Body of pancreas (tissue), 4 donors: ENCODE measurements around the gene MKKS. TPM values are rescaled to one million over a fixed set of nuclear protein-coding genes. Genes with fewer than 3 reads are reported as not detected.
A peak's percentile ranks its signal among the peaks of the same experiment; 100 is the strongest.

ENCODE experiments used
- ATAC-seq: fragments of 150-250 bp; one replicate; pipeline ENCODE4 v1.9.1; 2016
- DNase-seq, 4 donors: peaks; one replicate each; pipeline ENCODE4 v3.0.0-alpha.2; 2019
- H3K27ac ChIP-seq, 4 donors: fragments of 200-600 bp; sonication (generic); 1 replicate in 3 of 4; 2 replicates in 1 of 4; pipeline versions ENCODE4 v1.5.1 to v1.6.1; 2016 to 2019; ENCODE audit warnings: mild to moderate bottlenecking in 1 of 4, mixed read lengths in 1 of 4, moderate library complexity in 1 of 4
- H3K27me3 ChIP-seq, 2 donors: fragments of 200-600 bp; sonication (generic); one replicate each; pipeline ENCODE4 v1.6.0; 2016; ENCODE audit warnings: mild to moderate bottlenecking in 1 of 2
- H3K36me3 ChIP-seq, 2 donors: fragments of 200-600 bp; sonication (generic); replicated peaks in 1 of 2; 2 replicates each; pipeline ENCODE4 v1.5.1; 2016; ENCODE audit warnings: low read depth in 2 of 2; ENCODE audit not compliant: insufficient read depth in 1 of 2
- H3K4me1 ChIP-seq: fragments of 200-600 bp; sonication (generic); one replicate; pipeline ENCODE4 v1.6.0; 2016
- H3K4me3 ChIP-seq, 2 donors: fragments of 200-600 bp; sonication (generic); 1 replicate in 1 of 2; 2 replicates in 1 of 2; pipeline ENCODE4 v1.5.1; 2016 to 2019
- H3K9me3 ChIP-seq, 3 donors: fragments of 200-600 bp; sonication (generic); 1 replicate in 2 of 3; 2 replicates in 1 of 3; pipeline ENCODE4 v1.5.1; 2016
- CTCF ChIP-seq, 7 experiments: fragments of 450-650 bp in 4 of 7; fragments of 200-600 bp in 3 of 7; sonication (generic) in 3 of 7; IDR thresholded peaks; one replicate each; pipeline ENCODE4 v1.5.1; 2016 to 2019; ENCODE audit warnings: antibody characterized with exemption in 7 of 7
- POLR2A ChIP-seq, 3 donors: fragments of 450-650 bp; IDR thresholded peaks; one replicate each; pipeline ENCODE4 v1.6.1; 2016; ENCODE audit warnings: antibody characterized with exemption in 3 of 3, mild to moderate bottlenecking in 2 of 3
- WGBS, 2 donors: methylation state at CpG; one replicate each; pipeline ENCODE4 v1.1.5; 2017; 5-methylcytosine and 5-hydroxymethylcytosine counted together
- intact Hi-C: fragments of 100-400 bp; cut with DNase I; formaldehyde crosslinking; loops from one replicate; pipeline ENCODE4 v1.15.1; 2023
- total RNA-seq, 2 donors: library from RNA; depleted of rRNA; stranded (reverse); fragments of >200 nt; gene quantifications; one replicate each; pipeline ENCODE4 v1.1.0, GENCODE V29; 2016

The MKKS gene
- total RNA-seq, 2 donors from 2014 or later, result 5.3 to 8.6 TPM

- DNase-seq (no peak), ATAC-seq (no peak)
- peaks cover 20% of the 10 kb centered on the region for H3K4me1 ChIP-seq
- WGBS, 2 donors, result 61 to 67% methylated on average over 4 of the region's 4 CpGs
- TF ChIP-seq POLR2A (IDR thresholded peaks at IDR 0.05), result no peak
- TF ChIP-seq CTCF (IDR thresholded peaks at IDR 0.05), result no peak
- H3K4me3 ChIP-seq, result no peak overlapping the region
- H3K27me3 ChIP-seq, result no peaks in the 10 kb centered on the region
- intact Hi-C loops, result no loop called here
- H3K9me3 ChIP-seq, result no peaks in the 10 kb centered on the region
- H3K27ac ChIP-seq, result no peak overlapping the region
- H3K36me3 ChIP-seq, result no peaks in the 10 kb centered on the region
These were observed 66.9 kb downstream of the MKKS start for GRCh38 chr20:10366898-10367692.

GRCh38 chr20:10362674-10363073 is 71.3 kb downstream of the MKKS start:
- no peaks in the 10 kb centered on the region for H3K27me3 ChIP-seq
- no peak overlapping the region for H3K4me3 ChIP-seq
- no peaks in the 10 kb centered on the region for H3K9me3 ChIP-seq
- DNase-seq (no peak), ATAC-seq (no peak)
- WGBS, 2 donors, result 53 to 71% methylated on average over 1 of the region's 1 CpG
- H3K4me1 ChIP-seq, result no peaks in the 10 kb centered on the region
- H3K36me3 ChIP-seq, result no peaks in the 10 kb centered on the region
- no peak for TF ChIP-seq POLR2A (IDR thresholded peaks at IDR 0.05)
- TF ChIP-seq CTCF (IDR thresholded peaks at IDR 0.05), result no peak
- no peak overlapping the region for H3K27ac ChIP-seq
- intact Hi-C loops, result no loop called here

- no peak for TF ChIP-seq CTCF (IDR thresholded peaks at IDR 0.05)
- TF ChIP-seq POLR2A (IDR thresholded peaks at IDR 0.05), result no peak
- no peak overlapping the region for H3K27ac ChIP-seq
- DNase-seq (no peak), ATAC-seq (no peak)
- no peaks in the 10 kb centered on the region for H3K9me3 ChIP-seq
- H3K27me3 ChIP-seq, result no peaks in the 10 kb centered on the region
- 89 to 95% methylated on average over 1 of the region's 1 CpG for WGBS, 2 donors
- no peaks in the 10 kb centered on the region for H3K36me3 ChIP-seq
- no peak overlapping the region for H3K4me3 ChIP-seq
- intact Hi-C loops, result no loop called here
- H3K4me1 ChIP-seq, result no peaks in the 10 kb centered on the region
These were observed 73.1 kb downstream of the MKKS start for GRCh38 chr20:10360878-10361277.

- Histone ChIP-seq H3K4me3 (no peak overlapping the region), H3K27ac (no peak overlapping the region), H3K36me3 (no peaks in the 10 kb centered on the region), H3K27me3 (no peaks in the 10 kb centered on the region), H3K4me1 (no peaks in the 10 kb centered on the region), H3K9me3 (no peaks in the 10 kb centered on the region)
- intact Hi-C loops, result no loop called here
- DNase-seq (no peak), ATAC-seq (no peak)
- TF ChIP-seq CTCF (IDR thresholded peaks at IDR 0.05) (no peak), POLR2A (IDR thresholded peaks at IDR 0.05) (no peak)
- 17 to 19% methylated on average over 2 of the region's 2 CpGs for WGBS, 2 donors
These were observed 74.4 kb downstream of the MKKS start for GRCh38 chr20:10359621-10360040.

GRCh38 chr20:10357974-10358373 is 76.0 kb downstream of the MKKS start:
- TF ChIP-seq CTCF (IDR thresholded peaks at IDR 0.05) (peak in 3 of 7 experiments; percentile 7 to 31 (median 11)), POLR2A (IDR thresholded peaks at IDR 0.05) (no peak)

More at GRCh38 chr20:10357974-10358373, 76.0 kb downstream of the MKKS start:
- Histone ChIP-seq H3K4me3 (no peak overlapping the region), H3K27ac (no peak overlapping the region), H3K4me1 (no peaks in the 10 kb centered on the region), H3K36me3 (no peaks in the 10 kb centered on the region), H3K27me3 (no peaks in the 10 kb centered on the region), H3K9me3 (no peaks in the 10 kb centered on the region)
- no peak for DNase-seq
- intact Hi-C loops, result no loop called here
- no peak for ATAC-seq
